Stimulated activated naive CD4-positive, alpha-beta T cell treated with Interleukin-2 at 50 U/mL for 16 hours (primary cell): ENCODE data around the gene ROR1.
"Not testable (repeated sequence)": the region's sequence is repeated elsewhere in the genome, so short reads cannot be mapped to it uniquely, and the experiment has no call there.

Experiments
- DNase-seq: peaks from one replicate; lab custom pipeline; 2025; lab: John Stamatoyannopoulos, UW

ROR1 gene

GRCh38 chr1:64061430-64062104, 287.8 kb downstream of the ROR1 start:
- DNase-seq = no peak

DNA sequence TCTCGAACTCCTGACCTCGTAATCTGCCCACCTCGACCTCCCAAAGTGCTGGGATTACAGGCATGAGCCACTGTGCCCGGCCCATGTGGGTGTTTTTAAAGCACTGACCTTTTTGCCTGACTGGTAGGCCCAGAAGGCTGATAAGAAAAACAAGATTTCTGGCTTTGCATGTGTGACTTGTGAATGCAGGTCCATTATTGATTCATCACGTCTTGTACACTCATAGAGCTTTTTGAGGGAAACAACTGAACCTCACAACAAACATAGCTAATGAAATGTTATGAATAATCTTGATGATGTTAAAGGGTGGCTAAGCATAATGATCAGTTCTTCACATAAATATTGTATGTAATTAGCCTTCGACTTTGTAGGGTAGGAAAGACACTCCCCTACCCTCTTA, 288.7 kb downstream of the ROR1 start:
- no peak for DNase-seq

DNA sequence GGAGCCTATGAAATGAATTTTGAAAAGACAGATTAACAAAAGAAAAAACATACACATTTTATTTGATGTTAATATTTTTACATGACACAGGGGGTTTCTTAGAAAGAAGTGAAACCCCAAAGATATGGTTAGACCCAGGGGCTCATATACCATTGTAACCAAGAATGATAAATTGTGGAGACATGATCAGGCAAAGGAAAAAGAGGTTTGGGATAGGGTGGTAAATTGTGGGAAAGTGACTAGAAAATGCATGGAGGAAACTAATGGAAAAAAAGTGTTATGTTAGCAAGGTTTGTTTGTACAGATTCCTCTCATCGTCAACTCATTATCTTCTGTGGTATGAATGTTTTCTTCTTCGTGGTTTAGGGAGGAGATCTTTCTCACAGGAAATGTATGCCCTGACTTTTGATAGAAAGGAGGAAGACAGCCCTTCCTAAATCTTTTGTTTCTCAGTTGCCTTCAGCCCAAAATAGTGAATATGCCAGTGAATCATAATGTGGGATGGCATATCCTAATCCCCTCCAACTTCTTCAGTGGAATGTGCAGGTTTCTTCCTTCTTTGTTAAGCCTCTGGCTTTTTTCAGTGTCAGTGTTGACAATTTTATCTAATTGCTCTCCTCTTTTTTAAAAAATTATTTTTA, 289.2 kb downstream of the ROR1 start:
- DNase-seq = no peak

DNA sequence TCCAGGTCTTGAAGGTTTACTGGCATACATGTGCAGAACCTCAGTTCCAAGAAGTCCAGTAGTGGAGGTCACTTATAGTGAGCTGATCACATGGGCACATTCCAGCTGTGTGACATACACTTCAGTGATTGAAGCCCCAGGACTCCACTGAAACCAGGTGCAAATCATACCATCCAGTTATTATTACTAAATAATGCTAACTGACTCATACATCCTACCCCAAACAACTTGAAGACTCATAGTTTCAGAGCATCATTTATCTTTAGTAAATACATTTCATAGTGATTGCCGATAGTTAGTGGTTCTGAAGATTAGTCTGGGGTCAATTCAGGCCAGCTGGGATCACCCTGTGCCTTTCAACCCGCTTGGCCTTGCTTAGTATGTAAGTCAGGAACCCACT, 291.8 kb downstream of the ROR1 start:
- DNase-seq = no peak

- DNase-seq = no peak
These were observed 298.4 kb downstream of the ROR1 start for GRCh38 chr1:64072089-64072793.

- no peak for DNase-seq
These were observed 299.9 kb downstream of the ROR1 start for GRCh38 chr1:64073705-64074104.

DNA sequence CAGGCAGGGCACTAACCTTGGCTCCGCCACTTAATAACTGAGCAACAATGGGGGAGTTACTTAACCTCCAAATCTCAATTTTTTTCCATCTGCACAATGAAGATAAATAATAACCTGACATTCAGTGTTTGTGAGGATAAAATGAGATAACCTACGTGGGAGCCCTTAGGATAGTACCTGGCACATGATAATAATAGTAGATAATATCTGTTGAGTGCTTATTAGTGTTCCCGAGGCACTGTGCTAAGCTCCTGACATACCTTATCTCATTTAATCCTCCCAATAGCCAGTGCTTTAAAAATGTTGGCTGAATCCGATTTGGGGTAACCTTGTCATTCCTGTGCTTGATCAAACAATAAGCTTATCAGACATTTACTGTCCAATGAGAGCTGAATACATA, 300.9 kb downstream of the ROR1 start:
- no peak for DNase-seq

DNA sequence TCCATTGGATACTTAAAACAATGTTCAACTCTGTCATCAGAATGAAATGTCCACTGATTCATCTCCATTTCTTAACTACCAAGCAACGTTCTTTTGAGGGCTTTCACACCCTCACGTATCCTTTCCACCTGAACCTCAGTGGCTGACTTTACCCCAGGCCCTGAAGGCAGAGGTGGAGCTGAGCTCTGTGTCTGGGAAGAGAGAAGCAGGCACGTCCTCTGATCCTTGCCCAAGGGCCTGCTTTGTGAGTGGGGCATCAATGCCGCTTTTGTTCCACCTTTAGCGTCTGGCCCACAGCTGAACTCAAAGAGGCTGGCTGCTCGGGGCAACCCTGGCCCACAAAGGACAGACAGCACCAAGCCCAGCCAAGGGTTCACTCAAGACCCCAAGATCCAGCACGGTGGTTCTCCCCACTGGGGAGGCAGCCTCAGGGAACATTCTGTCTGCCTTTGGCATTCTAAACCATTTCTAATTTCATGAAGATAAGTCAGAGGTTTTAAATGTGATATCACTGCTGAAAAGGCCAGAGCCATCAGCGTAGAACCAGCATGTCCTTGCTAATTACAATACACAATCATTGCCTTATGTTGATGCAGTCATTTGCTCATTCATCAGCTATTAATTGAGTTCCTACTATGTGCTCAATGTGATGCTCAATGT, 303.6 kb downstream of the ROR1 start:
- no peak for DNase-seq

- DNase-seq = no peak
These were observed 307.2 kb downstream of the ROR1 start for GRCh38 chr1:64080941-64081562.

DNA sequence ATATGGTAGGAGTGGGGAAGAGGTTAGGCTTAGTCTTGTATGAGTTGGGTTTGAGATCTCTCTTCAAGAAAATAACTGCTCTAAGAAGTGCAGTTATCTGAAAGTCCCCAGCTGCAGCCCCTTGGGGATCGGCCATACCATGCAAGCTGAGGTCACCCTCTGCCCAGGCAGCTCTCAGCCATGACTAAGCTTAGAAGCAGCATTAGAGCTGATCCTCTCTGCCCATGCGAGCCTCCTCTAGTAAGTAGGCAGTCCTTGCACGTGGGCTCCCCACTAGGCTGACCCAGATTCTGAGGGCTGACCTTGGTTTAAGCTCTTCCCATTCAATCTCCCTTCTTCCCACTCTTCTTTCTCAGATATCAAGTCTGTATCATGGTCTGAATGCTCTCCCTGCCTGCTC, 308.6 kb downstream of the ROR1 start:
- no peak for DNase-seq

- no peak for DNase-seq
These were observed 310.6 kb downstream of the ROR1 start for GRCh38 chr1:64084451-64084850.

- no peak for DNase-seq
These were observed 314.0 kb downstream of the ROR1 start for GRCh38 chr1:64087768-64088167.

DNA sequence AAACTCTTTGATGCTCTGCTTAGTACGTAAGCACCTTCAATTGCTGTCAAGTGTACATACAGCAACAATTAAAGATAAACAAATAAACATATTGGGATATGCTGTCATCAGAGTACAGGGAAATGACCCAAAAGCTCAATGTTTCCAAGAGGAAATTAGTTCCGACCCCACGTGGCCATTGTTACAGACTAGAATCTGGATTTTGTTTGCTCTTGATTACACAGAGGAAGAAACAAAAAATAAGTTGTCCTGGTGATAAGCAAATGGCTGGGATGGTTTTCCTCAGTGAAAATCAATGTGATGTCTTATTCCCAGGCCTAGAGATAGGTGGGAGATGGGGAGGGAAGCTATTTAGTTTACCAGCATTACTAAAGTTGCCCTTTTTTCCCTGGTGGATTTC, 316.6 kb downstream of the ROR1 start:
- DNase-seq = no peak

DNA sequence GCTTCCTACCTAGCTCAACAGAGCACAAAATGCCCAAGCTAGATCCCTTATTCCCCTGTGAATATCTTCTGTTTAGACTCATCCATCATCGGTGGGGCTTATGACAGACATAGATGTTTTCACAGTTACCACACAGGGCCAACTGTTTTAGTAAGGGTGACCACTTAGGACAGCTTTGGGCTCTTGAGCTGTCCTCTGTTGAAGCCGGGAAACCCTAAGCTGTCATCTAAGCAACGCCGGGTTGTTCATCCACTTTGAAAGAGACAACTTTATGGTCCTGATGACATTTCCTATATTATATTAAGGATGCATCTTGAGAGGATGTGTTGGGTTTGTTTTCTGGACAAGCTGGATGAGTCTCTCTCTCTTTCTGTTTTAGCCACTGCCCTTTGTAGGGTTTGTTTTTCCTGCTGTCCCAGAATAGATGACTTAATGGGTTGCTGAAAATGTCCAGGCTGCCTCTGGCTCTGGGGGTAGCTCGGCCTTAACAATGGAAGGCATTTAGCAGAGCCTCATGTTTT, 319.1 kb downstream of the ROR1 start:
- DNase-seq = no peak

- no peak for DNase-seq
These were observed 320.1 kb downstream of the ROR1 start for GRCh38 chr1:64093941-64094340.

DNA sequence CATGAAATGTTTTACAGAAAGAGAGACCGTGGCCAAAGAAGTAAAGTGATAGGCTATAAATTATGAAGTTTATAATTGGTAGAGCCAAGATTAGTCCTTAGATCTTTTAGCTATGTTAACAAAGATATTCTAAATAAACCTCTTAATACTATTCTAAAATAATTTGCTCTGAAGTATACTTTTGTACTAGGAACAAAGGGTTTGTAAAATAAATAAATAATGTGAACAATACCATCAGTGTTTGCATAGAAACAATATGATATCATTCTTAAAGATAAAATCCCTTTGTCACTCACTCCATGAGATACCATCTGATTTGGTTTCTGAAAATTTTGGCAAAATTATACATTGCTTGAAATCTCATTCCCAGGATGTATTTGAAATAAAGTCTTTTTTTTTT, 322.0 kb downstream of the ROR1 start:
- no peak for DNase-seq

- no peak for DNase-seq
These were observed 324.0 kb downstream of the ROR1 start for GRCh38 chr1:64097859-64098258.

DNA sequence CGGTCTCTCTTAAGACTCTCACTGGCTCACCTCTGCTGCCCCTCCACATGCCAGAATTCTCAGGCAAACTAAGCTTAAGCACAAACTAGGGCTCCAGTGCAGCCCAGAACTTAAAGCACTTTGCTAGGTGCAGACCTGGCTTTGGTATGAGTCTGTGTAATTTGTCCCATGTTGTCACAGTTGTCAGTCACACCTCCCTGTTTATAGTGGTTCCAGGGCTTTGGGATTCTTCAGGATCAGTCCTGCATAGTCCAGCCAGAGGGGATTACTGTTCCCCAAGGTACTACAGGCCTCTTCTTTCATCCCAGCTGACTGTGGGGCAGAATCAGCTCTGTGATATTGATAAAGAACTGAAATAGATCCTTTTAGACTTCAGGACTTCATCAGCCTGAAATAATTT, 324.6 kb downstream of the ROR1 start:
- DNase-seq = no peak

DNA sequence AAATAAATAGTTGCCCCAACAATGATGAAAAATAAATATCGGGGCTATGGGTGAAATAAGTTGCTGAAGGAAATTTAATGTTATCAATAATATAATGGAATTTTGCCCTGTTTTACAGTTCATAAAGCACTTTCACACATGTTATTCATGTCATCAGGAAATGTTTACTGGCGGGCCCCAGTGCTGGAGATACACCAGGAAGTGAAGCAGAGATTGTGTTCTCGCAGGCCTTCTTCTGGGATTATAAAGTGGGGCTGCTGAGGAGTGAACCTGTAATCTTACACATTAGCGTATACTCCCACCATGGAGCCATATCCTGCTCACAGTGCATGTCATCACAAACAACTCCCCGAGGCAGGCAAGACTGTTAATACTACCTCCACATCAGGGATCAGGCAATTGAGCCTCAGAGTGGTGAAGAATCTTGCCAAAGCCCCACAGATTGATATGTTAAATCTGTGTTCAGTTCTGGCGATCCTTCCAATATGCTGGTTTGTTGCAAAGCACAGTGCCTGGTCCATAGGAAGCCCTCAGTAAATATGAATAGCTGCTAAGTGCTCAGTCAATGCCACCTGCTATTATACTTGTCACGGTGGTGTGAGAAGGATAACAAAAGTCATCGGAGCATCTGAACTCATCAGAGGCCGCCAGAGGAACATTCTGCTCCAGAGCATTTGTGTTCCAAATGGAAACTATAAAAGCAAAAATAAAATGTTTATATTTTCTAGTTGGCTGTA, 325.2 kb downstream of the ROR1 start:
- no peak for DNase-seq

DNA sequence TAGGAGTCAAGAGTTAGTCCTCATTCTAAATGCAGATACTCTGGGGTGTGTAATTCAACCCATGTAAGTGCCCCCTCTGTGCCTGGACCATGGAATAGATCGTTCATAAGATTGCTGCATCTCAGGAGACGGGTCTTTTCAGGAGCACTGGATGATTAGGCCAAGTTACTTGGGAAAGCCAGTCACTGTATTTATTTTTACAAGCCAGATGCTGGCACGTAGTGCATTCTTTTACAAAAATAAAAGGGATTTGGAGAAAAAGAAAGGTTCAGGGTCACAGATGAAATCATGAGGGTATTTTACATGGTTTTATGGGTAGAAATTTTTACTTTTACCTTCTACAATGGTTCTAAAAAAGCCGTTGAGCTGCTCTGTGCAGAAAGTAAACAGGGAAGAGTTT, 327.0 kb downstream of the ROR1 start:
- no peak for DNase-seq

DNA sequence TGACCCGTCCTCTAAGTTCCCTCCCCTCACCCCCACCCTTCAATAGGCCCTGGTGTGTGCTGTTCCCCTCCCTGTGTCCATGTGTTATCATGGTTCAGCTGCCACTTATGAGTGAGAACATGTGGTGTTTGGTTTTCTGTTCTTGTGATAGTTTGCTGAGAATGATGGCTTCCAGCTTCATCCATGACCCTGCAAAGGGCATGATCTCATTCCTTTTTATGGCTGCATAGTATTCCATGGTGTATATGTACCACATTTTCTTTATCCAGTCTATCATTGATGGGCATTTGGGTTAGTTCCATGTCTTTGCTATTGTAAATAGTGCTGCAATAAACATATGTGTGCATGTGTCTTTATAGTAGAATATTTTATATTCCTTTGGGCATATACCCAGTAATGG, 330.8 kb downstream of the ROR1 start:
- not testable (repeated sequence) for DNase-seq

GRCh38 chr1:64107118-64107519, 333.3 kb downstream of the ROR1 start:
- DNase-seq = no peak
